ENCODE measurements around the gene BRSK1.

- no peak for TF ChIP-seq CTCF (IDR thresholded peaks at IDR 0.05)
- TF ChIP-seq SMC3 (IDR thresholded peaks at IDR 0.05): no peak
- TF ChIP-seq ZFP36 (IDR thresholded peaks at IDR 0.05; ENCODE audit: borderline replicate concordance, partially characterized antibody): no peak
Observed at GRCh38 chr19:55265723-55266386, 17.9 kb upstream of the BRSK1 start.

Data from A549 (cell line).